Measurements from ENCODE around the gene DNAJC1.

Gene DNAJC1

DNA sequence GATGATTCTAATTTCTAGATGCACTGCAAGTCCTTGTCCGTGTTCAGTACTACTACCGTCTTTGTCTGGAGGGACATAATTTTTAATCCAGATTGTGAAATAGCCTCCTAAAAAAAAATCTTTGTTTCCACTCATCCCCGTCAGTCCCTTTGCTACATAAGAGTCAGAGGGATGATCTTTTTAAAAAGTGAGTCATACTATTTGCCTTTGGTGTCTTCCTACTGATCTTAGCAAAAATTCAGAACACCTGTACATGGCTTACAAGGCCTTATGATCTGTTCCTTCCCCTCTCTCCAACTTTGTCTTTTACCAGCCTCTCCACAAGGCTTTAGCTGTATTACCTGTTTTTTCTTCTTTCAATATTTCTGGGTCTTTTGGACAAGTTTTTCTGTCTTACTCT, 296.0 kb downstream of the DNAJC1 start:
- H3K36me3 ChIP-seq (ENCODE audit: low read length) = no peaks in the 10 kb centered on the region
- H3K27ac ChIP-seq (ENCODE audit: low read depth, low read length) = no peak overlapping the region; the same call in 1 of the 2 replicates
- no peaks in the 10 kb centered on the region for H3K9me2 ChIP-seq (replicated peaks; ENCODE audit: insufficient read depth, low read length)
- H3K4me2 ChIP-seq (ENCODE audit: low read depth, low read length, poor library complexity, severe bottlenecking) = no peak overlapping the region
- H4K20me1 ChIP-seq (ENCODE audit: low read depth, low read length) = no peaks in the 10 kb centered on the region
- H3K27me3 ChIP-seq (ENCODE audit: low read length) = no peaks in the 10 kb centered on the region
- H3K4me3 ChIP-seq (ENCODE audit: insufficient read depth, low read length, poor library complexity, severe bottlenecking) = no peak overlapping the region
- no peak overlapping the region for H2AFZ ChIP-seq (ENCODE audit: low read depth, low read length, severe bottlenecking)
- no peak overlapping the region for H3K9ac ChIP-seq (ENCODE audit: low read length)
- TF ChIP-seq, protein P1, sequence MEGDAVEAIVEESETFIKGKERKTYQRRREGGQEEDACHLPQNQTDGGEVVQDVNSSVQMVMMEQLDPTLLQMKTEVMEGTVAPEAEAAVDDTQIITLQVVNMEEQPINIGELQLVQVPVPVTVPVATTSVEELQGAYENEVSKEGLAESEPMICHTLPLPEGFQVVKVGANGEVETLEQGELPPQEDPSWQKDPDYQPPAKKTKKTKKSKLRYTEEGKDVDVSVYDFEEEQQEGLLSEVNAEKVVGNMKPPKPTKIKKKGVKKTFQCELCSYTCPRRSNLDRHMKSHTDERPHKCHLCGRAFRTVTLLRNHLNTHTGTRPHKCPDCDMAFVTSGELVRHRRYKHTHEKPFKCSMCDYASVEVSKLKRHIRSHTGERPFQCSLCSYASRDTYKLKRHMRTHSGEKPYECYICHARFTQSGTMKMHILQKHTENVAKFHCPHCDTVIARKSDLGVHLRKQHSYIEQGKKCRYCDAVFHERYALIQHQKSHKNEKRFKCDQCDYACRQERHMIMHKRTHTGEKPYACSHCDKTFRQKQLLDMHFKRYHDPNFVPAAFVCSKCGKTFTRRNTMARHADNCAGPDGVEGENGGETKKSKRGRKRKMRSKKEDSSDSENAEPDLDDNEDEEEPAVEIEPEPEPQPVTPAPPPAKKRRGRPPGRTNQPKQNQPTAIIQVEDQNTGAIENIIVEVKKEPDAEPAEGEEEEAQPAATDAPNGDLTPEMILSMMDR (IDR thresholded peaks at IDR 0.05; ENCODE audit: insufficient read depth, low read length, poor library complexity, severe bottlenecking) = no peak
- TF ChIP-seq EZH2phosphoT487 (conservative IDR thresholded peaks at IDR 0.05; ENCODE audit: low read length) = no peak
- H3F3A ChIP-seq (ENCODE audit: insufficient read depth) = 0 out of 2 replicates have a peak, but pooled peaks cover 3% of the 10 kb centered on the region
- H3K79me2 ChIP-seq (ENCODE audit: insufficient read depth, low read length) = peaks cover 38% of the 10 kb centered on the region
- H3K9me3 ChIP-seq (ENCODE audit: insufficient read depth, low read length) = no peaks in the 10 kb centered on the region
